Measurements from ENCODE around the gene NOD1.

The NOD1 gene

DNA sequence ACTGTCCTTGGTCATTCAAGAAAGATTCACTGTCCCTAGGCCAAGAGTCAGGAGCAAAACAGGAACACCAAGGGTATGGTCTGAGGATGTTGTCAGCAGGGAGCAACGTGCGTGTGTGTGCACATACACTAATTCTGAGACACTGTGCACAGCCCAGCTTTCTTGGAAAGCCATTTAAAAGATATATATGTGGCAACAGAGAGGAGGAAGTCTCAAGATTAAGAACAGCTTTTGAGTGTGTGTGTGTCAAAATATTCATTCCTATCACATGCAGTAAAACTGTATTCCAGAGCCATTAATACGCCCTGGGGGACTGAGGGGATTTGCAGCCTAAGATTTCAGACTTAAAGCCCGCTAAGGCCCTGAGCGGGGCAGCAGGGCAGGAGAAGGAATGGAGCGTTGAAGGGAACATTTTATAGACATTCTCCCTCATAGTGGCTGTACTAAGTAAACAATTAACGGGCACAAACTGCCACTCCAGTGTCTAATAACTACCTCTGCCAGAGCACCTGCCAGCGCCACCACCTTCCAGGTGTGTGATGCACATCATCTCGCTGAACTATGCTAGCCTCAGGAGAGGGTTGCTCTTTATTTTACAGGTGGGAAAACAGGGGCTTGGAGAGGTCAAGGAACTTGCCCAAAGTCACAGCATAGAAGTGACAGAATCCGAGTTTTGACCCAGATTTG, 2.0 kb downstream of the NOD1 start:
- no peaks in the 10 kb centered on the region for H3K36me3 ChIP-seq (ENCODE audit: low read depth)
- DNase-seq (ENCODE audit: low spot score) (no peak), ATAC-seq (ENCODE audit: low read depth) (no peak)
- no peak overlapping the region for H3K27ac ChIP-seq (ENCODE audit: poor library complexity, severe bottlenecking)
- no peaks in the 10 kb centered on the region for H3K9me3 ChIP-seq (ENCODE audit: severe bottlenecking)
- H3K4me3 ChIP-seq (ENCODE audit: severe bottlenecking) = no peak overlapping the region
- TF ChIP-seq, protein P1, sequence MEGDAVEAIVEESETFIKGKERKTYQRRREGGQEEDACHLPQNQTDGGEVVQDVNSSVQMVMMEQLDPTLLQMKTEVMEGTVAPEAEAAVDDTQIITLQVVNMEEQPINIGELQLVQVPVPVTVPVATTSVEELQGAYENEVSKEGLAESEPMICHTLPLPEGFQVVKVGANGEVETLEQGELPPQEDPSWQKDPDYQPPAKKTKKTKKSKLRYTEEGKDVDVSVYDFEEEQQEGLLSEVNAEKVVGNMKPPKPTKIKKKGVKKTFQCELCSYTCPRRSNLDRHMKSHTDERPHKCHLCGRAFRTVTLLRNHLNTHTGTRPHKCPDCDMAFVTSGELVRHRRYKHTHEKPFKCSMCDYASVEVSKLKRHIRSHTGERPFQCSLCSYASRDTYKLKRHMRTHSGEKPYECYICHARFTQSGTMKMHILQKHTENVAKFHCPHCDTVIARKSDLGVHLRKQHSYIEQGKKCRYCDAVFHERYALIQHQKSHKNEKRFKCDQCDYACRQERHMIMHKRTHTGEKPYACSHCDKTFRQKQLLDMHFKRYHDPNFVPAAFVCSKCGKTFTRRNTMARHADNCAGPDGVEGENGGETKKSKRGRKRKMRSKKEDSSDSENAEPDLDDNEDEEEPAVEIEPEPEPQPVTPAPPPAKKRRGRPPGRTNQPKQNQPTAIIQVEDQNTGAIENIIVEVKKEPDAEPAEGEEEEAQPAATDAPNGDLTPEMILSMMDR (IDR thresholded peaks at IDR 0.05; ENCODE audit: poor library complexity, severe bottlenecking) = no peak
- H3K27me3 ChIP-seq (ENCODE audit: insufficient read depth, poor library complexity, severe bottlenecking) = no peaks in the 10 kb centered on the region
- peaks cover 9% of the 10 kb centered on the region for H3K4me1 ChIP-seq (ENCODE audit: insufficient read depth, poor library complexity, severe bottlenecking)

DNA sequence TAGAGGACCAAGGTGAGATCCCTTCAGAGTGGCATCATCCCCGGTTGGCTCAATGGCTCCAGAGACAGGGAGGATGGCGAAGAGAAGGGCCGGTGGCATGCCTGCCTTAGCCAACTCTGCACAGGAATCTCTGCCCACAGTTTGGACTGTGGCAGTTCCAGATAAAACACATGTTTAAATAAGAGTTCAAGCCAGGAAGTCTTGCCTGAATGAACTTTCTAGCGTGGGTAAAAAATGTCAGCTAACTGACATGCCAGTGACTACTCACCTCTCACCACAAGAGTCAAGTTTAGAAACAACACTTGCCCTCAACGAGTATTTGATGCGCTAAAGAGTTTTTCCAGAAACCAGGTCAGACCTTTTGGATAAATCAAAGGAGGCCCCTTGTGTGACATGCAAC, 3.0 kb downstream of the NOD1 start:
- Histone ChIP-seq H3K36me3 (ENCODE audit: low read depth) (no peaks in the 10 kb centered on the region), H3K9me3 (ENCODE audit: severe bottlenecking) (no peaks in the 10 kb centered on the region), H3K4me3 (ENCODE audit: severe bottlenecking) (no peak overlapping the region), H3K27me3 (ENCODE audit: insufficient read depth, poor library complexity, severe bottlenecking) (no peaks in the 10 kb centered on the region), H3K27ac (ENCODE audit: poor library complexity, severe bottlenecking) (no peak overlapping the region), H3K4me1 (ENCODE audit: insufficient read depth, poor library complexity, severe bottlenecking) (peaks cover 9% of the 10 kb centered on the region)
- TF ChIP-seq, protein P1 (IDR thresholded peaks at IDR 0.05; ENCODE audit: poor library complexity, severe bottlenecking) = no peak
- no peak for DNase-seq (ENCODE audit: low spot score)
- ATAC-seq (ENCODE audit: low read depth) = no peak

DNA sequence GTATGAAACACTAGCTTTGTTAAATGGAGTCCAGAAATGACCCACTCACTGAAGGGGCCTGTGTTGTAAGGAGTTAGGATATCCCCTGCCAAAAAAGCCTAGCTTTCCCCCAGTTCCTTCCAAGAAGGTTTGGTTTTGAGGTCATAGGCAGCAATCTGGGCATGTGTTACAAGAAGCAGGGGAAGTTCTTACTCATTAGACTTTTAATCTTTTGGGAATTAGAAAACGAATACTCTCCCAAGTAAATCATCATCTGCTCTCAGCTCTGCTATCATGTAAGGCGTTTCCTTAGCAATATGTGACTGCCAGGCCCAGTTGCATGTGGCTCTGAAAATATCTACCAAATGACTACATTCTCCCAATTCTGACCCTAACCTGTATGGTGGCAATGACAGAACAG, 3.7 kb downstream of the NOD1 start:
- Histone ChIP-seq H3K36me3 (ENCODE audit: low read depth) (no peaks in the 10 kb centered on the region), H3K27me3 (ENCODE audit: insufficient read depth, poor library complexity, severe bottlenecking) (no peaks in the 10 kb centered on the region), H3K4me1 (ENCODE audit: insufficient read depth, poor library complexity, severe bottlenecking) (peaks cover 9% of the 10 kb centered on the region), H3K27ac (ENCODE audit: poor library complexity, severe bottlenecking) (no peak overlapping the region), H3K4me3 (ENCODE audit: severe bottlenecking) (no peak overlapping the region), H3K9me3 (ENCODE audit: severe bottlenecking) (no peaks in the 10 kb centered on the region)
- ATAC-seq (ENCODE audit: low read depth) (no peak), DNase-seq (ENCODE audit: low spot score) (no peak)
- TF ChIP-seq, protein P1 (IDR thresholded peaks at IDR 0.05; ENCODE audit: poor library complexity, severe bottlenecking) = no peak

DNA sequence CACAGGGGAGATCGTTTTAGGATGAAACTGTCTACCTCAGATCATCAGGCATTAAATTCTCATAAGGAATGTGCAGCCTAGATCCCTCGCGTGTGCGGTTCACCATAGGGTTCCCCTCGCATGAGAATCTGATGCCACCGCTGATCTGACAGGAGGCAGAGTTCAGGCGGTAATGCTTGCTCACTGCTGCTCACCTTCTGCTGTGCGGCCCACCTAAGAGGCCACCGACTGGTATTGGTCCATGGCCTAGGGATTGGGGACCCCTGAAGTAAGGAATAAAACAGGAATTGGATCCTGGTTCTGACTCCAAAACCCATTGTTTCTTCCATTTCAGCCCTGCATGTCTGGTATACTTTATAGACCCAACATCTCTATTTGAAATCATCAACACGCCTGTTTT, 4.1 kb downstream of the NOD1 start:
- no peaks in the 10 kb centered on the region for H3K27me3 ChIP-seq (ENCODE audit: insufficient read depth, poor library complexity, severe bottlenecking)
- no peak overlapping the region for H3K4me3 ChIP-seq (ENCODE audit: severe bottlenecking)
- H3K27ac ChIP-seq (ENCODE audit: poor library complexity, severe bottlenecking) = no peak overlapping the region
- peaks cover 9% of the 10 kb centered on the region for H3K4me1 ChIP-seq (ENCODE audit: insufficient read depth, poor library complexity, severe bottlenecking)
- DNase-seq (ENCODE audit: low spot score) (no peak), ATAC-seq (ENCODE audit: low read depth) (no peak)
- no peaks in the 10 kb centered on the region for H3K9me3 ChIP-seq (ENCODE audit: severe bottlenecking)
- TF ChIP-seq, protein P1 (IDR thresholded peaks at IDR 0.05; ENCODE audit: poor library complexity, severe bottlenecking) = no peak
- H3K36me3 ChIP-seq (ENCODE audit: low read depth) = no peaks in the 10 kb centered on the region

DNA sequence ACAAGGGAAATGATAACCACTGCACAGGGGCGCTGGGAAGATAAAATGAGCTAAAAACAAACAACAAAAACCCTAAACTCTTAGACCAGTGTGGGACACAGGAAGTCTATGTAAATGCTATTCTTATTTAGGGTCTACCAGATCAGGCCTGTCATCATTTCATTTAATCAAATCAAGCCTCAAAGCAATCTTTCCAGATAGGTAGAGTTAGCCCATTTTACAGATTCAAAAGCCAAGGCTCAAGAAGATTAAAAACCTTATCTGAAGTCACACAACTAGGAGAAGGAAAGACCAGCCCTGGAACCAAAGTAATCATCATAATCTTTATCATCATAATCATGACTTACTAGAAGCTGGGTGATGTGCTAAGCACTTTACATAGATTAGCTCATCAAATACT, 4.7 kb downstream of the NOD1 start:
- TF ChIP-seq, protein P1 (IDR thresholded peaks at IDR 0.05; ENCODE audit: poor library complexity, severe bottlenecking) = no peak
- ATAC-seq (ENCODE audit: low read depth) (no peak), DNase-seq (ENCODE audit: low spot score) (no peak)
- no peak overlapping the region for H3K27ac ChIP-seq (ENCODE audit: poor library complexity, severe bottlenecking)
- no peaks in the 10 kb centered on the region for H3K27me3 ChIP-seq (ENCODE audit: insufficient read depth, poor library complexity, severe bottlenecking)
- no peaks in the 10 kb centered on the region for H3K9me3 ChIP-seq (ENCODE audit: severe bottlenecking)
- H3K4me1 ChIP-seq (ENCODE audit: insufficient read depth, poor library complexity, severe bottlenecking) = peaks cover 3% of the 10 kb centered on the region
- H3K36me3 ChIP-seq (ENCODE audit: low read depth) = no peaks in the 10 kb centered on the region
- no peak overlapping the region for H3K4me3 ChIP-seq (ENCODE audit: severe bottlenecking)
